ENCODE results near the gene SUSD3.

SUSD3 gene

DNA sequence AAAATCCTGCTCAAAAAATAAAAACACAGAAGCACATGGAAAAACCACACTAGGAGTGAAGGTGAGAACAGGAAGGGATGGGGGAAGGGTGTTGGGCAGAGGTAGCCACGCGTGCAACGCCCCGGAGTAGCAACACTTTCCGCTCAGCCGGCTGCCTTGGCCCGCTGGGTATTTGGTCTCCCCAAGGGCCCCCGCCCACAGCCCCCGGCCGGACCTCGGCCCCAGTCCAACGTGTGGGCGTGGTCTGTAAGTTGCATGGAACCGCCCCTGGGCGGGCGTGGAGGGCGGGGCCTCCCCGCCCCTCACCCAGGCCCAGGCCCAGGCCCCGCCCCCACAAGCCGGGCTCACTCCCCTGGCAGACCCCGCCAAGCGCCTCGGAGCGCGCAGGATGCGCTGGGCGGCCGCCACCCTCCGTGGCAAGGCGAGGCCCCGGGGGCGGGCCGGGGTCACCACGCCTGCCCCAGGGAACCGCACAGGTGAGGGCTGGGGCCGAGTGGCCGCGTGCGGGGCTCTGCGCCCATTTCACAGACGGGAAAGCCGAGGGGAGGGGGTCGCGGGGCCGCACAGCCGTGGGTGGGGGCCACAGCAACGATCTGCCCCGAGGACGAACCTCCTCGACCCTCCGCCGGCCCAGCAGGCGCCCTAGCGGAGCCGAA is at the start of gene SUSD3:
Gene SUSD3 (plus strand): TSS at position 347 of the 656 bp plus-strand sequence. CDS start 42 bp downstream, at position 389.
- in situ Hi-C loops (cut with HindIII; ENCODE audit: low sequenced_read_pairs): no loop called here

DNA sequence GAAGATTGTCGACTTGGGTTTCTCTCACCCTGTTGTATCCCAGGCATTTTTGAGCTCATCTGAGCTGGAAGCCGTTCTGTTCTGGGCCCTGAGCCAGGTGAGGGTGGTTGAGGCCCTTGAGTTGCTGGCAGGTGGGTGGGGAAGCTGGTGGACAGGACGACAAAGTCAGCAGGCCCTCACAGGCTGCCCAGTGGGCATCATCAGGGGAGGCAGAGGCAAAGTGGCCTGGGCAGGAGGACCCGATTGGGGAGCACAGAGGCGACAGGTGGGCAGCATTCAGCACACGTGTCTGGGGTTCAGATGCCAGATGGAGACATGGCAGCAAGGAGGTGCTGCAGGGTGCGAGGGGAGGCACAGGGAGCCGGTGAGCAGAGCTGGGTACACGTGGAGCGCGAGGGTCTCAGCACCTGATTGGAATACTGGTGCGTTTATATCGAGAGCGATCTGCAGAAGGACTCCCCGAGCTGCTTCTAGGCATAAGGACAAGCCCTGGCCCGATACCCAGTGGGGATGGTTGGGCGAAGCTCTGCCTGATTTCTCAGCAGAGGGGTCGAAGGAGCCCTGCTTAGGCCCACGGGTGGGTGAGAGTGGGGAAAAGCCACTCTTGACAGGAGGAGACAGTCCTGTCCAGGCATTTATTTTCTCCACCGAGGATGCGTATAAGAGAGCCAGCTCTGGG is 49.0 kb upstream of the SUSD3 start:
- in situ Hi-C loops (cut with HindIII; ENCODE audit: low sequenced_read_pairs): no loop called here

DNA sequence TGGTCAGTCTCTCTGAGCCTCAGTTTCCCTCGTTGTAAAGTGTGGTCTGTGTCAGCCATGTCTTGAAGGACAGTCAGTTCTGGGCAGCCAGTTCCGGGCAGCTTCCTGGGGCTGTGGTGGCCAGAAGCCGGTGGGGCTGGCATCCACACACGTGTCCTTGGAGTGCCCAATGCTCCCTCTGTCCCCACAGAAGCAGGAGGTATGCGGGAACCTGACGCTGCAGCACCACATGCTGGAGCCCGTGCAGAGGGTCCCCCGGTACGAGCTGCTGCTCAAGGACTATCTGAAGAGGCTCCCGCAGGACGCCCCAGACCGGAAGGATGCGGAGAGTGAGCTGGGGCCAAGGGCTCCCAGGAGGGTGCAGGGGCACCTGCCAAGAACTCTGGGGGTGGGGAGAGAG is 48.4 kb upstream of the SUSD3 start:
- in situ Hi-C loops (cut with HindIII; ENCODE audit: low sequenced_read_pairs): no loop called here

DNA sequence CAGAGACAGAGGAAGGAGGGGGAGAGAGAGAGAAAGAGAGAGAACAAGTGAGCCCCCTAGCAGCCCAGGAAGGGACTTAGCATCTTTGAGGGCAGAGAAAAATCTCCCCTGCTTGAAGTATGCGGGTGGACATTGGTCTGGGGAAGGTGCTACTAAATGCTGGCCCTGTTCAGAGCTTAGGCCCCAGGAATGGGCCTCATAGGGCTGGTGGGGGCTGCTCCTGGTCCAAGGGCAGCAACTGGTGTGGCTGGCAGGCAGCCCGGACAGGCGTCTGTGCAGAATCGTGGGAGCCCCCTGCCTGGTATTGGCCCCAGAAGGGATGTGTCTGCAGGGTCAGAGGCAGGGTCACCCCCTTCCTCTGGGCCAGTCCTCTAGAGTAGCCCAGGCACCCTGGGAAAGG is 47.8 kb upstream of the SUSD3 start:
- in situ Hi-C loops (cut with HindIII; ENCODE audit: low sequenced_read_pairs): no loop called here

DNA sequence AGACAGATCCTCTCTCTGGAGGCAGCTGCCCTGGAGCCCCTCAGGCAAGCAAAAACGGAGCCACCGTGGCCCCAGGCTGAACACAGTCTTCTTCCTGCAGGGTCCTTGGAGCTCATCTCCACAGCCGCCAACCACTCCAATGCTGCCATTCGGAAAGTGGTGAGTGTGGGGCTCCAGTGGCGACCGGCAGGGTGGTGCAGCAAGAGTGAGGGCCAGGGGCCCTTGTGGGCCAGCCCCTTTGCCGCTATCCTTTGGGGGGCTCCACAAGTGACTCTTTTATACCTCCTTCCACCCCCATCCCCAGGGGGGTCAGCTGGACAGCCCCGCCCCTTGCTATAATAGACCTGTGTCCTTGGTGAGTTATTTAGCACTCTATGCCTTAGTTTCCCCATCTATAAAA is 47.4 kb upstream of the SUSD3 start:
- in situ Hi-C loops (cut with HindIII; ENCODE audit: low sequenced_read_pairs): no loop called here

DNA sequence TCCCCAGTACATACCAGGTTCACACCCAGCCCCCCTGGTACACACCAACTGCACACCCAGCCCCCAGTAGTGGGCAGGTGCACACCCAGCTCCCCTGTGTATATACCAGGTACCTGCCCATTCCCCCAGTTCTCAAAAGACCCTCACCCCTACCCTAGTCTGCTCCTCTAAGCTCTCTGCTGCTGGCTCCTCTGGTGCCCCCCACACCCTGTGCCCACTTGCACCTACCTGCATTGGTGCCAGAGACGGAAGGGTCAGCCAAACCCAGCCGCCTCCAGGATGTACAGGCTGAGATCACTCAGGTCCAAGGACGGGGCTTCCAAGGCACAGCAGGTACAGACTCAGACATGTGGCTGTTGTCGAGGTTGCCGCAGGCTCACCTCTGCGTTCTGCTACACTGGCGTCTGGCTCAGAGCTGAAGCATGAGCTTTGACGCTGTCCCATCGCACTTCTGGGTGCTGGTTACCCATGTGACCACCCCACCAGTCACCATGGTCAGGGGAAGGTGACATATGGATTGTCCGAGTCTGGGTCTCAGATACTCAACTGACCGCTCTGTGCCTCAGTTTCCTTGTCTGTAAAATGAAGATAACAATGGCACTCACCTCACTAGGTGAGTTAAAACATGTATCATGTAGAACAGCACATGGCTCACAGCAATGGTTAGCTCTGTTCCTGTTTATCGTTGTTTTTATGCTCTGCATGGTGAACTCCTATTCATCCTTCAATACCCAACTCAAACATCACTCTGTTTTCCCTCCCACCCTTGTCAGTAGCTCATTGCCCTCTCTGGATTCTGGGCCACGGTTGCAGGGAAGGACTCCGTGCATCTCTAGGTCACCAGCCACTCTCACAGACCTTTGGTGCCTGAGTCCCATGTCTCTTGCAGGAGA is 45.3 kb upstream of the SUSD3 start:
- in situ Hi-C loops (cut with HindIII; ENCODE audit: low sequenced_read_pairs): no loop called here

DNA sequence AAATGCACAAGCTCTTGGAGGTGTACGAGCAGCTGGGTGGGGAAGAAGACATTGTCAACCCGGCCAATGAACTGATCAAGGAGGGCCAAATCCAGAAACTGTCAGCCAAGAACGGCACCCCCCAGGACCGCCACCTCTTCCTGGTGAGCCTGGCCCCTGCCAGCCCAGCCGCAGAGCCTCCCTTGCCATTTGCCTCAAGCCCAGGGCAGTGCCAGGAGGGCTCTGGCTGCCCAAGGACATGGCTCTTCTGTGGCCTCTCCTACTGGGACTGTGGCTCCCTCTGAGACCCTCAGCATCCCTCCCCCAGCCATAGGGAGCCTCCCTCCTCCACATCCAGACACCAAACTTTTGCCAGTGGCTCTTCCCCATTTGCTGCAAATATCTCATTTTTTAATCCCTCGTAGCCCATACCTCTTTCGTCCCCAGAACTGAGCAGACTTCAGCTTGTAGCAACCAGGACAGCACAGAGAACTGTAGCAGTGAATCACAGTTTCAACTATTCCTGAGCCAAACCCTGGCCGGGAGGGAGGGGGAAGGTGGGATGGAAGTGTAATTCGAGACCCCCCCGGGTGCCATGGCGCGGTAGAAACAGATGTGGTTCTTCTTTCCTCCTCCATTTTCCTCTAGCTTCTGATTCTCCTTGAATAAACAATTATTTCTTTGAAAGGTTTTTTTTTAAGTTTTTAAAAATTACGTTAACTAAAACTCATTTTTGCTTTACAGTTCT is 44.5 kb upstream of the SUSD3 start:
- in situ Hi-C loops (cut with HindIII; ENCODE audit: low sequenced_read_pairs): no loop called here

DNA sequence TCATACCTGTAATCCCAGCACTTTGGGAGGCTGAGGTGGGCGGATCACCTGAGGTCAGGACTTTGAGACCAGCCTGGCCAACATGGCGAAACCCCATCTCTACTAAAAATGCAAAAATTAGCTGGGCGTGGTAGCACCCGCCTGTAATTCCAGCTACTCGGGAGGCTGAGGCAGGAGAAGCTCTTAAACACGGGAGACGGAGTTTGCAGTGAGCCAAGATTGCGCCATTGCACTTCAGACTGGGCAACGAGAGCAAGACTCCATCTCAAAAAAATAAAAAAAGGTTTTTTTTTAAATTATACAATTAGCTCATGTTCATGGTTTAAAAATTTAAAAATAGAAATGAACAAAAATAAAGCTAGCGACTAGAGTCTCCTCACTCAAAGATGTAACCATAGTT is 43.3 kb upstream of the SUSD3 start:
- in situ Hi-C loops (cut with HindIII; ENCODE audit: low sequenced_read_pairs): loop anchor here (5.0 kb wide), 1 partner anchor 92 kb away; no protein-coding TSS in a partner anchor

DNA sequence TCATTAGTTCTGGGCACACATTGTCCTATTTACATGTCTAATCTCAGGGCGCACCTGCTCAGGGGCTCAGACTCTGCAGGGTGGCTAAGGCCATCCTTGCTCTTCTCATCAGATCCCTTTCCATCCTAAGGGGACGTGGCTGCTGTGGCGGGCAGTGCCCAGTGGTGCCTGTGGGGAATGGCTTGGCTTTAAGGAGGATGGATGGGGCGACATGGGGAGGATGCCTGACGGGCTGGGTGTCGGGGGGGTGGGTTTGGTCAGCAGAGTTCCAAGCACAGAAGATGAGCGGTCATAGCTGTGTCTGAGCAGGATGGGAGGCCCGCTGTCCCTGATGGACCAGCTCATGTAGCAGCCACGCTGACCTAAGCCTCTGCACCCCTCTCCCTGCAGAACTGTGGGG is 40.9 kb upstream of the SUSD3 start:
- in situ Hi-C loops (cut with HindIII; ENCODE audit: low sequenced_read_pairs): loop anchor here (5.0 kb wide), 1 partner anchor 90 kb away; no protein-coding TSS in a partner anchor

DNA sequence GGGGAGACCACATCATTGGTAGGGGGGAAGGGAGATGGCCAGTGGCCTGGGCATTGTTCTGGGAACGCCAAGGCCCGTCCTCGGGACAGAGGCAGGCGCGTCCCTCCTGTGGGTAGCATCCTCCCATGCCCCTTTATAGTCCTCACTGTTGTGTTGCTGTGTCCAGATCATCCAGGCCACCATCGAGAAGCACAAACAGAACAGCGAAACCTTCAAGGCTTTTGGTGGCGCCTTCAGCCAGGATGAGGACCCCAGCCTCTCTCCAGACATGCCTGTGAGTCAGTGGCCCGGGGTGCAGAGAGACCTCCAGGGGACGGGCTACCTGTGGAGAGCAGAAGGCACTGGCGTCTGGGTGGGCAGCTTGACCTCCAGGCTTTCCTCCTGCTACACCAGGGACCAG is 38.4 kb upstream of the SUSD3 start:
- in situ Hi-C loops (cut with HindIII; ENCODE audit: low sequenced_read_pairs): no loop called here

DNA sequence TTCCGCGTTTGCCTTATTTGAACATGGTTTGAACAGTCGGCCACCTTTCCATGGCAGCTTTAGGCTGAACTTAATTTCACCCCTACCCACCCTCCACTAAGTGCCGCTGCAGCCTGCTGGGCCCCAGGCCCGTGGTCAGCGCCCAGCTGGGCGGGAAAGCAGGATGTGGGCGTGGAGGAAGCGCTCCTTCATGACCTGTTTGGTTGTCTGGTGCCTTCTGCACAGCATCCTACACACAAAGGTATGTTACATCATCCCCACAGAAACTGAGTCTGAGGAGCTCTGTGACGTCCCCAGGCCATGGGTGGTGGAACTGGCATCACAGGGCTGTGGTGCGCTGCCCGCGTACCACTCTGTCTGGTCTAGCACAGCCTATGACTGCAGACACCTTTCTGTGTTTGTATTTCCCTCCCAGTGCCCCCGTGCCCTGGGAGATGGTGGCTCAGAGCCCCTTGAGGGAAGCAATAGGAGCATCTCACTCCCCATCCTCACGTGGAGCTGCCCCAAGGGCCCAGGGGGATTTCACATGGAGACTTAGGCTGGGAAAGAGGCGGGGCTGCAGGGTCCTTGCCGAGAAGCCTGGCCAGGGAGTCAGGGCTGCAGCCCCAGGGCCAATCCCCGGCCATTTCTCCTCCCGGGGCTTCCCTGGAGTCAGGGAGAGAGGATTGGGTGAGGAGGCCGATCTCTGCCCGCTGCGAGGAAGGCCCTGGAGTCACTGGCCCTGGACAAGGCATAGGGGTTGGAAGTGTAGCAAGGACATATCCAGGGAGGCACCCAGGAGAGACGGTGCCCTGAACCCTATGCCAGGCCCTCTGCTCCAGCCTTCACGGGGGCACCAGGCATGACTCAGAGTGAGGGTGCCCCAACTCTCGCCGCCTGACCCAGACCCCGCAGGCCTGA is 37.5 kb upstream of the SUSD3 start:
- in situ Hi-C loops (cut with HindIII; ENCODE audit: low sequenced_read_pairs): no loop called here

DNA sequence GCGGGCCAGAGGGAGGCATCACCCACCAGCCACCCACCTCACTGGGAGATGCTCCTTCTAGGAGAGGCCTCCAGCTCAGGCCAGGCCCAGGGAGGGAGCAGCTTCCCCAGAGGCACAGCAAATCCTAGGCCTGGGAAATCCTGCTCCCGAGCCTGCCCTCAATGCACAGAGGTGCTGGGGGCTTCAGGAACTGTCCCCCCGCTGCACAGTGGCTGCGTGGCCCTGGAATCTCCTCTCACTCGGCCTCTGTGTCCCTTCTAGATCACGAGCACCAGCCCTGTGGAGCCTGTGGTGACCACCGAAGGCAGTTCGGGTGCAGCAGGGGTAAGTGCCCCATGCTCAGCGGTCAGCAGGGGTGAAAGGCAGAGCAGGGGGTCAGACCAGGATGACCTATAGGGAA is 36.4 kb upstream of the SUSD3 start:
- in situ Hi-C loops (cut with HindIII; ENCODE audit: low sequenced_read_pairs): no loop called here

DNA sequence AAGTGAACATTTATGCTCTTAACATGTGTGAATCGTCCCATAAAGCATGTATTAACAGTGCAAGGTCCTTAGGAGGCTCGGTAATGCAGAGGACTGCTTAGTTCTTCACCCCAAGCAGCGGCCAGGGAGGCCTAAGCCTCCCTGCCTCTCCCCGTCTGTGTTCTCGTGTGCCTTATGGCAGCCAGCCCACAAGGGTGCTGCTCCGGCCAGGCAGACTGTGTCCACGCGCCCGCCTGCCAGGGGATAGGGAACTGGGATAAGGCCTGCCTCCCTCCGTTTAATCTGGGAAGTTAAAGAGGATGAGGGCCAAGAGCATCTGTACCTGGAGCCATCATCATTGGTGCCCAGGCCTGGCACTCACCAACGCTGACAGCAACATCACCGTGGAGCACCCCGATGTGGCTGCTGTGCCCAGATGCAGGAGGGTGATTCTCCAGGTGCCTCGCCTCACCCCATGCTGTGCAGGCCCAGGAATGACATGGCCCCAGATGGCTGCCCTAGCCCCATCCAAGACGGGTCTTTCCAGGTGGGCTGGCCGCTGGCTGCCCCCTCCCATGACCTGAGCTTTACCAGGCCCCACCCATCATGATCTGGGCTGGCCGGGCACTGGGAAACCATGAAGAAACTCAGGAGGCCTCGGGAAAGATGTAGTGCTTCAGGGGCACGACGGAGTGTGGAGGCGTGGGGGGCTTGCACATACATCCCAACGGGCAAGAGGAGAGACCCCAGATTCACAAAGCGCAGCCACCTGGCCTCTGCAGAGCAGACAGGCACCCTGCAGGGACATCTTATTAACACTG is 35.6 kb upstream of the SUSD3 start:
- in situ Hi-C loops (cut with HindIII; ENCODE audit: low sequenced_read_pairs): no loop called here

DNA sequence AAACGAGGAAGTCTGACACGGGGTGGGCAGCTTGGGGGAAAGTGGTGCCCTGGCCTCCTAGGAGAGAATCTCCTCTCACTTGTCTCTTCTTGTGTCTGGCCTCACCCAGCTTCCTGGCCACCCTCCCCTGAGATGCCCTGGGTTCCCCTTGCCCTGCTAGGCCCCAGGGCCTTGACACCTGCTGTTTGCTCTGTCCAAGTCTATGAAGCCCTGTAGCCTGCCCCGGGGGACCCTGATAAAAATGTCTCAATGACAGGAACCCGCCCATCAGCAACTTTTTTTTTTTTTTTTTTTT is 35.0 kb upstream of the SUSD3 start:
- in situ Hi-C loops (cut with HindIII; ENCODE audit: low sequenced_read_pairs): no loop called here

DNA sequence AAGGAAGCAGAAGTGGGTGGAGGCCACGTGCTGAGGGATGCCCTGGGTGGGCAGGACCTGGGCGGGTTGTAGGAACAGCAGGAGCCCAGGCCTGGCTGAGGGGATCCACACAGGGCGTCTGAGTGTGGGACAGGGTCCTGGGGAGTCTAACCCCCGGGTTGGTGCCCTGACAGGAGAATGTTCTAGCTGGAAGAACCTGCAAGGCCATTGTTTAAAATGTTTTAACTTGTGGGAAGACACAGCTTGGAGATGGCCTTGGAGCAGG is 33.9 kb upstream of the SUSD3 start:
- in situ Hi-C loops (cut with HindIII; ENCODE audit: low sequenced_read_pairs): no loop called here

DNA sequence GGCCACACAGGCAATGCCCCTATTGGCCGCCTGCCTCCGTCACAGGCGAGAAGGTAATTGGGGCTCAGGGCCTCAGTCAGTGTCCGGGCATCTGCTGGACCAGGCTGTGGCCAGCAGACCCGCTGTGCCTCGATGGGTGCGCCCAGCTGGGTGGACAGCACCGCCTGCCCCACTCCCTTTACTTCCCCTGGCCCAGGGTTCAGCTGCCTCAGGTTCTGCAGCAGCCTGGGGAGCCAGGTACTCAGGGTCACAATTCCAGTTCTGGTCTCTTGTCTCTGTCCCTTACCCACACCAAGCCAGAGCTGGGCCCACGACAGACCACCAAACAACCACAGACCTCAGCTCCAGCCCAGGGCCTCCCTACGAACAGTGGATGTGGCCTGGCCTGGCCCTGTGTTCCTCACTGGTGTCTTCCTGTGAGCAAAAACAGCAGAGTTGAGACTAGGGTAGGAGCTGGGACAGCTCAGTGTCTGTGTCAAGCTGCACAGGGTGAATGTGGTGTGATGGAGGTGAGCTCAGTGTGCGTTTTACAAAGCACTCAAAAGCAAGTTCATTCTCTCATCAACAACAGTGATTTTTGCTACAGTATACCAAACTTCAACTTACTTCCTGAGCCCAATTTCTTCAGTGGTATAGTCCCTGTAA is 33.4 kb upstream of the SUSD3 start:
- in situ Hi-C loops (cut with HindIII; ENCODE audit: low sequenced_read_pairs): no loop called here

DNA sequence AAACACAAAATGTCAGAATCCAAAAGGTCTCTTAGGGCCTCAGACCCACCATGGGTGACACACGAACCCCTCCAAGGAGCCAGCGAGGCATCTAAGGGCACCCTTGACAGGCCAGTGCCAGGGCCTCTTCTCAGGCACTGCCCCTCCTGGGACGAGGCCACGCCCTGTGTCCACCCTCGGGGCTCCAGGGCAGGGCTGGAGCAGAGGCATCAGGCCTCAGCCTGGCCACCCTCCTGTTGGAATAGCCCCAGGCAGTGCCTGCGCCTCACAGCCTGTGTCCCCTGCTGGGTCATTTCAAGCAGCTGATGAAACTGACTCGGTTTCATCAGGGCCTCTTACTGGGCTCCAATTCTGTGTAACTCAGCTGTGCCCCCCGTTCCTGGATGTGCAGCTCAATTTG is 32.8 kb upstream of the SUSD3 start:
- in situ Hi-C loops (cut with HindIII; ENCODE audit: low sequenced_read_pairs): no loop called here

DNA sequence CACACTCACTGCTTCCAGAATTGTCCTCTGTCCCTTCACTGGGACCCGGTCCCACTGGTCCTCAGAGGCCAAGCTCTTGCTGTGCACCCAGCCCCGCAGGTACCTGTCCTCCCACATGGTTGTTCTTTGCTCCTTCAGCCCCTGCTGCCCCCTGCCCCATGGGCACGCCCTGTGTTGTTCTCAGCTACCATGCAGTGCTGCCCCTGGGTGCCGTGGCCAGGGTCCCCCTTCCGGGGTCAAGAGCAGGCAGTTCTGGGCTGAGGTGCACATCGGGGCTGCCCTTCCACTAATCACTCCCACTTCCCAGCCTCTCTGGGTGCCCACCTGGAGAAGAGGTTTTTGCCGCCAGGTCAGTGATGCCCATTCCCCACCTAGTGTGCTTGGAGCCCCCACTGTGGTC is 31.9 kb upstream of the SUSD3 start:
- in situ Hi-C loops (cut with HindIII; ENCODE audit: low sequenced_read_pairs): no loop called here

DNA sequence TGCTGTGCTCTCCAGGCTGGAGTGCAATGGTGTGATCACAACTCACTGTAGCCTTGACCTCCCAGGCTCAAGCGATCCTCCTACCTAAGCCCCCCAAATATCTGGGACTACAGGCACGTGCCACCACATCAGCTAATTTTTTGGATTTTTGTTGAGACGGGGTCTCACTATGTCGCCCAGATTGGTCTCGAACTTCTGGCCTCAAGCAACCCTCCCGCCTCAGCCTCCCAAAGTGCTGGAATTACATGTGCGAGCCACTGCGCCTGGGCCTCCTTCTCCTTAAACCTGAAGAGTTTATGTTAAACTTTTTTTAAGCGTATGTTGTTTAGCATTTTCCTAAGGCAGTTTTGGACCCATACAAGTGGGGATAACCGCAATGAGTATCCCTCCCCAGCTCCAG is 30.8 kb upstream of the SUSD3 start:
- in situ Hi-C loops (cut with HindIII; ENCODE audit: low sequenced_read_pairs): no loop called here

Measured in endothelial cell of hepatic sinusoid (primary cell).